T-helper 17 cell (primary cell): ENCODE results near the gene SF3B1. TPM values are rescaled to one million over a fixed set of nuclear protein-coding genes. Genes with fewer than 3 reads are reported as not detected.

Experiments used
- total RNA-seq, 4 donors: library from RNA in 2 of 4; stranded (reverse) in 2 of 4; gene quantifications; one replicate each; pipeline ENCODE4 v1.2.3 and lab custom pipeline; 2022 to 2026

The SF3B1 gene
- total RNA-seq, 2 donors from 2014 or later: 454 to 510 TPM

Other genes with a start within 250 kb of the SF3B1 start
- gene ANKRD44, start 124.2 kb downstream of the SF3B1 start, total RNA-seq: 100 to 1,000 TPM; 232 to 246 TPM
- gene COQ10B, start 18.5 kb upstream of the SF3B1 start, total RNA-seq: 10 to 100 TPM; 50.8 to 54.9 TPM
- gene HSPD1, start 64.8 kb upstream of the SF3B1 start, total RNA-seq: 100 to 1,000 TPM; 161 to 182 TPM
- 10 to 100 TPM; 61.3 to 74.6 TPM for gene HSPE1, start 65.4 kb upstream of the SF3B1 start, total RNA-seq
- 10 to 100 TPM; 16.3 to 28.9 TPM for gene MOB4, start 81.0 kb upstream of the SF3B1 start, total RNA-seq
- under 1 TPM in 1 of 2 donors, not detected in 1; 0.05 TPM for gene RFTN2, start 240.6 kb upstream of the SF3B1 start, total RNA-seq